Ectodermal cell (in vitro differentiated cells): Measurements from ENCODE around the gene TK2.

Source experiments
- H3K27ac ChIP-seq: 2 replicates; pipeline ENCODE4 v1.7.0; 2013; ENCODE audit warnings: mild to moderate bottlenecking, low read depth, low read length; ENCODE audit not compliant: insufficient read depth, poor library complexity, severe bottlenecking
- H3K27me3 ChIP-seq: 2 replicates; pipeline ENCODE4 v1.7.0; 2013; ENCODE audit warnings: mild to moderate bottlenecking, low read length; ENCODE audit not compliant: insufficient read depth, control insufficient read depth, poor library complexity, severe bottlenecking
- H3K36me3 ChIP-seq: one replicate; pipeline ENCODE4 v1.7.0; 2013; ENCODE audit warnings: low read length; ENCODE audit not compliant: control insufficient read depth, insufficient read depth
- H3K4me1 ChIP-seq: one replicate; pipeline ENCODE4 v1.7.0; 2013; ENCODE audit warnings: low read length; ENCODE audit not compliant: control insufficient read depth, insufficient read depth
- H3K4me3 ChIP-seq: 2 replicates; pipeline ENCODE4 v1.7.0; 2013; ENCODE audit warnings: low read depth, low read length, control low read depth; ENCODE audit not compliant: insufficient read depth
- H3K9me3 ChIP-seq: 2 replicates; pipeline ENCODE4 v1.7.0; 2013; ENCODE audit warnings: mild to moderate bottlenecking, low read length, moderate library complexity; ENCODE audit not compliant: control insufficient read depth
- WGBS, 2 experiments: methylation state at CpG; one replicate each; pipeline ENCODE4 v1.1.7; 2013; ENCODE audit warnings: missing lambda C conversion rate in 2 of 2; 5-methylcytosine and 5-hydroxymethylcytosine counted together

TK2 gene

GRCh38 chr16:66490774-66491715 is 58.9 kb downstream of the TK2 start:
- Histone ChIP-seq H3K27ac (no peak overlapping the region), H3K9me3 (no peaks in the 10 kb centered on the region), H3K4me3 (no peak overlapping the region), H3K36me3 (no peaks in the 10 kb centered on the region), H3K27me3 (no peaks in the 10 kb centered on the region), H3K4me1 (no peaks in the 10 kb centered on the region)
- WGBS, 2 experiments = 92 to 93% methylated on average over 8 of the region's 8 CpGs

GRCh38 chr16:66489818-66490217 is 60.1 kb downstream of the TK2 start:
- Histone ChIP-seq H3K27me3 (no peaks in the 10 kb centered on the region), H3K9me3 (no peaks in the 10 kb centered on the region), H3K36me3 (no peaks in the 10 kb centered on the region), H3K4me1 (no peaks in the 10 kb centered on the region), H3K27ac (no peak overlapping the region), H3K4me3 (no peak overlapping the region)
- 86 to 88% methylated on average over 5 of the region's 5 CpGs for WGBS, 2 experiments

GRCh38 chr16:66489385-66489784 is 60.5 kb downstream of the TK2 start:
- H3K27ac ChIP-seq = no peak overlapping the region
- no peak overlapping the region for H3K4me3 ChIP-seq
- H3K4me1 ChIP-seq = no peaks in the 10 kb centered on the region
- WGBS, 2 experiments = 95% methylated on average over 2 of the region's 2 CpGs
- no peaks in the 10 kb centered on the region for H3K9me3 ChIP-seq
- H3K27me3 ChIP-seq = no peaks in the 10 kb centered on the region
- no peaks in the 10 kb centered on the region for H3K36me3 ChIP-seq

GRCh38 chr16:66488505-66488904 is 61.4 kb downstream of the TK2 start:
- Histone ChIP-seq H3K4me3 (no peak overlapping the region), H3K27me3 (no peaks in the 10 kb centered on the region), H3K27ac (no peak overlapping the region), H3K36me3 (no peaks in the 10 kb centered on the region), H3K4me1 (no peaks in the 10 kb centered on the region), H3K9me3 (no peaks in the 10 kb centered on the region)
- 86 to 92% methylated on average over 1 of the region's 1 CpG for WGBS, 2 experiments

GRCh38 chr16:66487580-66488275 is 62.2 kb downstream of the TK2 start:
- Histone ChIP-seq H3K27me3 (no peaks in the 10 kb centered on the region), H3K4me3 (no peak overlapping the region), H3K36me3 (no peaks in the 10 kb centered on the region), H3K27ac (no peak overlapping the region), H3K4me1 (no peaks in the 10 kb centered on the region), H3K9me3 (no peaks in the 10 kb centered on the region)
- 71 to 79% methylated on average over 5 of the region's 5 CpGs for WGBS, 2 experiments

GRCh38 chr16:66486773-66487579 is 62.9 kb downstream of the TK2 start:
- WGBS, 2 experiments = 75 to 77% methylated on average over 3 of the region's 3 CpGs

GRCh38 chr16:66486199-66486772 is 63.6 kb downstream of the TK2 start:
- 91 to 95% methylated on average over 12 of the region's 12 CpGs for WGBS, 2 experiments

More at GRCh38 chr16:66486773-66487579, 62.9 kb downstream of the TK2 start:
- no peaks in the 10 kb centered on the region for H3K36me3 ChIP-seq
- H3K9me3 ChIP-seq = no peaks in the 10 kb centered on the region
- no peaks in the 10 kb centered on the region for H3K4me1 ChIP-seq
- H3K27me3 ChIP-seq = no peaks in the 10 kb centered on the region
- H3K4me3 ChIP-seq = no peak overlapping the region
- no peak overlapping the region for H3K27ac ChIP-seq

GRCh38 chr16:66485376-66485775 is 64.5 kb downstream of the TK2 start:
- Histone ChIP-seq H3K36me3 (no peaks in the 10 kb centered on the region), H3K4me1 (no peaks in the 10 kb centered on the region), H3K9me3 (no peaks in the 10 kb centered on the region), H3K27ac (no peak overlapping the region), H3K4me3 (no peak overlapping the region), H3K27me3 (no peaks in the 10 kb centered on the region)
- WGBS, 2 experiments = 95 to 96% methylated on average over 6 of the region's 6 CpGs

More at GRCh38 chr16:66486199-66486772, 63.6 kb downstream of the TK2 start:
- no peak overlapping the region for H3K4me3 ChIP-seq
- no peaks in the 10 kb centered on the region for H3K9me3 ChIP-seq
- H3K36me3 ChIP-seq = no peaks in the 10 kb centered on the region
- H3K27ac ChIP-seq = no peak overlapping the region
- no peaks in the 10 kb centered on the region for H3K4me1 ChIP-seq
- H3K27me3 ChIP-seq = no peaks in the 10 kb centered on the region

GRCh38 chr16:66484453-66485213 is 65.3 kb downstream of the TK2 start:
- Histone ChIP-seq H3K4me3 (no peak overlapping the region), H3K4me1 (no peaks in the 10 kb centered on the region), H3K27me3 (no peaks in the 10 kb centered on the region), H3K27ac (no peak overlapping the region), H3K36me3 (no peaks in the 10 kb centered on the region), H3K9me3 (no peaks in the 10 kb centered on the region)
- WGBS, 2 experiments = 93 to 94% methylated on average over 15 of the region's 15 CpGs
